ENCODE results near the gene BTNL9. TPM values are rescaled to one million over a fixed set of nuclear protein-coding genes. Genes with fewer than 3 reads are reported as not detected.
"Not testable (repeated sequence)": the region's sequence is repeated elsewhere in the genome, so short reads cannot be mapped to it uniquely, and the experiment has no call there.

Gene BTNL9
- total and polyA plus RNA-seq, 7 experiments from 2014 or later = 1.6 TPM; not detected in 6

GRCh38 chr5:181045857-181046256 is 5.8 kb downstream of the BTNL9 start:
- H3K9me3 Mint-ChIP-seq, ATAC-seq: not testable (repeated sequence)

GRCh38 chr5:181047288-181047687 is 7.2 kb downstream of the BTNL9 start:
- H3K4me1 ChIP-seq (ENCODE audit: control insufficient read depth in 2 of 2, insufficient read depth in 2 of 2, low read length in 2 of 2) = peaks cover 0 to under 1% of the 10 kb centered on the region in 2 donors
- Mint-ChIP-seq H3K9me3 (peaks cover 0 to 3% (median 0%) of the 10 kb centered on the region in 11 donors), H3K36me3 (no peaks in the 10 kb centered on the region), H3K4me3 (no peak overlapping the region), H3K4me1 (peaks cover 3 to 5% (median 5%) of the 10 kb centered on the region in 7 donors), H3K27me3 (peaks cover 34 to 58% (median 50%) of the 10 kb centered on the region in 5 donors), H3K27ac (no peak overlapping the region)
- intact Hi-C loops (cut with micrococcal nuclease) = no loop called here
- peaks cover 0 to 4% (median 0%) of the 10 kb centered on the region in 3 experiments for H3K9me3 ChIP-seq (ENCODE audit: control insufficient read depth in 2 of 3, low read length in 3 of 3)
- H3K27ac ChIP-seq (ENCODE audit: low read depth, low read length) = no peak overlapping the region
- peaks cover 0 to 8% of the 10 kb centered on the region in 2 donors for H3K27me3 ChIP-seq (ENCODE audit: control insufficient read depth in 2 of 2, insufficient read depth in 2 of 2, low read length in 2 of 2)
- H3K36me3 ChIP-seq (ENCODE audit: control insufficient read depth in 2 of 3, insufficient read depth in 3 of 3, low read length in 3 of 3) = no peaks in the 10 kb centered on the region
- H3K4me3 ChIP-seq (ENCODE audit: low read length) = no peak overlapping the region
- DNase-seq = no peak
- ChIA-PET CTCF (no interaction called here), POLR2A (no interaction called here)
- ATAC-seq = no peak

More at GRCh38 chr5:181045857-181046256, 5.8 kb downstream of the BTNL9 start:
- H3K27ac ChIP-seq (ENCODE audit: low read depth, low read length); H3K36me3 Mint-ChIP-seq; H3K4me1 ChIP-seq (ENCODE audit: control insufficient read depth in 2 of 2, insufficient read depth in 2 of 2, low read length in 2 of 2); H3K27ac Mint-ChIP-seq; H3K4me1 Mint-ChIP-seq; POLR2A ChIA-PET; intact Hi-C loops (cut with micrococcal nuclease); H3K36me3 ChIP-seq (ENCODE audit: control insufficient read depth in 2 of 3, insufficient read depth in 3 of 3, low read length in 3 of 3); CTCF ChIA-PET; H3K9me3 ChIP-seq (ENCODE audit: control insufficient read depth in 2 of 3, low read length in 3 of 3); H3K4me3 ChIP-seq (ENCODE audit: low read length); DNase-seq; H3K4me3 Mint-ChIP-seq: not testable (repeated sequence)
- H3K27me3 Mint-ChIP-seq = peaks cover 25 to 56% (median 51%) of the 10 kb centered on the region in 5 donors
- H3K27me3 ChIP-seq (ENCODE audit: control insufficient read depth in 2 of 2, insufficient read depth in 2 of 2, low read length in 2 of 2) = peaks cover 0 to 10% of the 10 kb centered on the region in 2 donors

GRCh38 chr5:181047921-181048320 is 7.9 kb downstream of the BTNL9 start:
- H3K4me3 Mint-ChIP-seq = peak overlapping the region in 1 of 10 donors; percentile 25
- peaks cover 0 to 3% (median 0%) of the 10 kb centered on the region in 11 donors for H3K9me3 Mint-ChIP-seq
- H3K27me3 ChIP-seq (ENCODE audit: control insufficient read depth in 2 of 2, insufficient read depth in 2 of 2, low read length in 2 of 2) = peaks cover 0 to 12% of the 10 kb centered on the region in 2 donors
- DNase-seq (no peak), ATAC-seq (no peak)
- H3K4me1 ChIP-seq (ENCODE audit: control insufficient read depth in 2 of 2, insufficient read depth in 2 of 2, low read length in 2 of 2) = peaks cover 0 to 4% of the 10 kb centered on the region in 2 donors
- POLR2A ChIA-PET = no interaction called here
- peaks cover 0 to 4% (median 0%) of the 10 kb centered on the region in 3 experiments for H3K9me3 ChIP-seq (ENCODE audit: control insufficient read depth in 2 of 3, low read length in 3 of 3)
- no peaks in the 10 kb centered on the region for H3K36me3 ChIP-seq (ENCODE audit: control insufficient read depth in 2 of 3, insufficient read depth in 3 of 3, low read length in 3 of 3)
- H3K4me3 ChIP-seq (ENCODE audit: low read length) = no peak overlapping the region
- H3K27ac ChIP-seq (ENCODE audit: low read depth, low read length) = no peak overlapping the region
- CTCF ChIA-PET = no interaction called here
- no peak overlapping the region for H3K27ac Mint-ChIP-seq
- H3K4me1 Mint-ChIP-seq = peaks cover 5 to 8% (median 7%) of the 10 kb centered on the region in 7 donors
- peaks cover 36 to 56% (median 47%) of the 10 kb centered on the region in 5 donors for H3K27me3 Mint-ChIP-seq
- no peaks in the 10 kb centered on the region for H3K36me3 Mint-ChIP-seq
- intact Hi-C loops (cut with micrococcal nuclease) = no loop called here

GRCh38 chr5:181050016-181050415 is 9.9 kb downstream of the BTNL9 start:
- DNase-seq = no peak
- peaks cover 0 to 20% of the 10 kb centered on the region in 2 donors for H3K27me3 ChIP-seq (ENCODE audit: control insufficient read depth in 2 of 2, insufficient read depth in 2 of 2, low read length in 2 of 2)
- ATAC-seq = no peak
- Mint-ChIP-seq H3K4me3 (no peak overlapping the region), H3K36me3 (no peaks in the 10 kb centered on the region), H3K9me3 (peaks cover 0 to 2% (median 0%) of the 10 kb centered on the region in 11 donors), H3K27me3 (peaks cover 51 to 61% (median 56%) of the 10 kb centered on the region in 5 donors), H3K4me1 (peaks cover 10 to 23% (median 21%) of the 10 kb centered on the region in 7 donors), H3K27ac (no peak overlapping the region)
- H3K9me3 ChIP-seq (ENCODE audit: control insufficient read depth in 2 of 3, low read length in 3 of 3) = peaks cover 0 to 4% (median 0%) of the 10 kb centered on the region in 3 experiments
- no peak overlapping the region for H3K27ac ChIP-seq (ENCODE audit: low read depth, low read length)
- no peaks in the 10 kb centered on the region for H3K36me3 ChIP-seq (ENCODE audit: control insufficient read depth in 2 of 3, insufficient read depth in 3 of 3, low read length in 3 of 3)
- intact Hi-C loops (cut with micrococcal nuclease) = loop anchor here in 1 of 2 donors (10.0 kb wide), 1 partner anchor 185 kb away; the partner anchor contains the start of gene ZFP62
- POLR2A ChIA-PET = interaction anchor here (0.6 kb wide), 1 partner anchor 79 kb away, joined by 3 read pairs; no protein-coding TSS in a partner anchor
- no peak overlapping the region for H3K4me3 ChIP-seq (ENCODE audit: low read length)
- CTCF ChIA-PET = interaction anchor here (0.6 kb wide), 1 partner anchor 31 kb away, joined by 3 read pairs; no protein-coding TSS in a partner anchor
- H3K4me1 ChIP-seq (ENCODE audit: control insufficient read depth in 2 of 2, insufficient read depth in 2 of 2, low read length in 2 of 2) = peaks cover 4 to 8% of the 10 kb centered on the region in 2 donors

- Mint-ChIP-seq H3K27ac (no peak overlapping the region), H3K4me3 (peak overlapping the region; percentile 64 to 92 (median 80)), H3K36me3 (no peaks in the 10 kb centered on the region), H3K27me3 (peaks cover 67 to 82% (median 76%) of the 10 kb centered on the region in 5 donors), H3K9me3 (peaks cover 0 to 5% (median 0%) of the 10 kb centered on the region in 11 donors), H3K4me1 (peaks cover 10 to 27% (median 21%) of the 10 kb centered on the region in 7 donors)
- DNase-seq (no peak), ATAC-seq (no peak)
- no peak overlapping the region for H3K27ac ChIP-seq (ENCODE audit: low read depth, low read length)
- H3K4me1 ChIP-seq (ENCODE audit: control insufficient read depth in 2 of 2, insufficient read depth in 2 of 2, low read length in 2 of 2) = peaks cover 4 to 8% of the 10 kb centered on the region in 2 donors
- CTCF ChIA-PET = no interaction called here
- no peaks in the 10 kb centered on the region for H3K9me3 ChIP-seq (ENCODE audit: control insufficient read depth in 2 of 3, low read length in 3 of 3)
- POLR2A ChIA-PET = no interaction called here
- no peak overlapping the region for H3K4me3 ChIP-seq (ENCODE audit: low read length)
- H3K27me3 ChIP-seq (ENCODE audit: control insufficient read depth in 2 of 2, insufficient read depth in 2 of 2, low read length in 2 of 2) = peaks cover 0 to 20% of the 10 kb centered on the region in 2 donors
- H3K36me3 ChIP-seq (ENCODE audit: control insufficient read depth in 2 of 3, insufficient read depth in 3 of 3, low read length in 3 of 3) = no peaks in the 10 kb centered on the region
- intact Hi-C loops (cut with micrococcal nuclease) = loop anchor here in 1 of 2 donors (2.0 to 10.0 kb wide), 2 partner anchors 63 to 187 kb away; partner anchors contain the start of gene ZFP62
These were observed 12.0 kb downstream of the BTNL9 start for GRCh38 chr5:181051841-181052671.

- DNase-seq = peak in 4 of 9 donors; percentile 9 to 16 (median 12)
- Mint-ChIP-seq H3K36me3 (no peaks in the 10 kb centered on the region), H3K4me3 (peak overlapping the region; percentile 75 to 92 (median 80)), H3K27me3 (peaks cover 71 to 82% (median 79%) of the 10 kb centered on the region in 5 donors), H3K4me1 (peaks cover 10 to 27% (median 21%) of the 10 kb centered on the region in 7 donors), H3K9me3 (peaks cover 0 to 5% (median 0%) of the 10 kb centered on the region in 11 donors), H3K27ac (no peak overlapping the region)
- peaks cover 0 to 18% of the 10 kb centered on the region in 2 donors for H3K27me3 ChIP-seq (ENCODE audit: control insufficient read depth in 2 of 2, insufficient read depth in 2 of 2, low read length in 2 of 2)
- H3K27ac ChIP-seq (ENCODE audit: low read depth, low read length) = no peak overlapping the region
- ATAC-seq = peak; percentile 23
- H3K4me1 ChIP-seq (ENCODE audit: control insufficient read depth in 2 of 2, insufficient read depth in 2 of 2, low read length in 2 of 2) = peaks cover 4 to 8% of the 10 kb centered on the region in 2 donors
- no peaks in the 10 kb centered on the region for H3K9me3 ChIP-seq (ENCODE audit: control insufficient read depth in 2 of 3, low read length in 3 of 3)
- POLR2A ChIA-PET = no interaction called here
- H3K4me3 ChIP-seq (ENCODE audit: low read length) = peak overlapping the region; percentile 22
- CTCF ChIA-PET = no interaction called here
- intact Hi-C loops (cut with micrococcal nuclease) = loop anchor here in 1 of 2 donors (2.0 to 10.0 kb wide), 2 partner anchors 62 to 188 kb away; partner anchors contain the start of gene ZFP62
- H3K36me3 ChIP-seq (ENCODE audit: control insufficient read depth in 2 of 3, insufficient read depth in 3 of 3, low read length in 3 of 3) = no peaks in the 10 kb centered on the region
These were observed 12.8 kb downstream of the BTNL9 start for GRCh38 chr5:181052672-181053487.
